Neural crest cell (in vitro differentiated cells): ENCODE data around the gene GPR179. TPM values are rescaled to one million over a fixed set of nuclear protein-coding genes. Genes with fewer than 3 reads are reported as not detected.

ENCODE experiments used
- DNase-seq: peaks from one replicate; pipeline ENCODE4 v3.0.0; 2021; ENCODE audit warnings: low read depth, mixed read lengths, low spot score
- H3K27ac Mint-ChIP-seq: one replicate; pipeline ENCODE4 v1.8.0; 2021; ENCODE audit warnings: mild to moderate bottlenecking, mixed read lengths; ENCODE audit not compliant: unreplicated experiment
- H3K27me3 Mint-ChIP-seq: 2 replicates; pipeline ENCODE4 v1.8.0; 2021; ENCODE audit warnings: low read depth, mild to moderate bottlenecking, mixed read lengths
- H3K36me3 Mint-ChIP-seq: 2 replicates; pipeline ENCODE4 v1.8.0; 2021; ENCODE audit warnings: low read depth, mild to moderate bottlenecking, mixed read lengths
- H3K4me1 Mint-ChIP-seq: 2 replicates; pipeline ENCODE4 v1.8.0; 2021; ENCODE audit warnings: mixed read lengths
- H3K4me3 Mint-ChIP-seq: one replicate; pipeline ENCODE4 v1.8.0; 2021; ENCODE audit warnings: mild to moderate bottlenecking, mixed read lengths
- H3K9me3 Mint-ChIP-seq: 2 replicates; pipeline ENCODE4 v1.8.0; 2021; ENCODE audit warnings: mixed read lengths
- CTCF ChIP-seq: fragments of 200-600 bp; sonication (generic); conservative IDR thresholded peaks from 2 replicates; pipeline ENCODE4 v1.5.0; 2021; ENCODE audit warnings: antibody characterized with exemption, mild to moderate bottlenecking
- total RNA-seq: library from RNA; stranded (reverse); gene quantifications from 2 replicates; pipeline ENCODE4 v1.2.1, GENCODE V29; 2021

Gene GPR179
- total RNA-seq, 1 donor from 2014 or later: 0.07 TPM

GRCh38 chr17:38336838-38337237 is 6.9 kb downstream of the GPR179 start:
- Mint-ChIP-seq H3K9me3 (no peaks in the 10 kb centered on the region), H3K36me3 (no peaks in the 10 kb centered on the region), H3K27me3 (no peaks in the 10 kb centered on the region), H3K4me3 (no peak overlapping the region), H3K27ac (no peak overlapping the region), H3K4me1 (no peaks in the 10 kb centered on the region)
- no peak for TF ChIP-seq CTCF
- no peak for DNase-seq

- peaks cover 5% of the 10 kb centered on the region for H3K4me1 Mint-ChIP-seq
- no peaks in the 10 kb centered on the region for H3K27me3 Mint-ChIP-seq
- H3K4me3 Mint-ChIP-seq: no peak overlapping the region
- no peak for DNase-seq
- no peak for TF ChIP-seq CTCF
- H3K36me3 Mint-ChIP-seq: no peaks in the 10 kb centered on the region
- no peak overlapping the region for H3K27ac Mint-ChIP-seq
- H3K9me3 Mint-ChIP-seq: no peaks in the 10 kb centered on the region
Observed at GRCh38 chr17:38334480-38335364, 9.0 kb downstream of the GPR179 start.

GRCh38 chr17:38333635-38334295 is 10.0 kb downstream of the GPR179 start:
- TF ChIP-seq CTCF: peak; percentile 68
- no peak overlapping the region for H3K27ac Mint-ChIP-seq
- H3K36me3 Mint-ChIP-seq: no peaks in the 10 kb centered on the region
- H3K4me1 Mint-ChIP-seq: peaks cover 12% of the 10 kb centered on the region
- DNase-seq: peak; percentile 61
- no peaks in the 10 kb centered on the region for H3K9me3 Mint-ChIP-seq
- no peaks in the 10 kb centered on the region for H3K27me3 Mint-ChIP-seq
- no peak overlapping the region for H3K4me3 Mint-ChIP-seq

- Mint-ChIP-seq H3K27ac (no peak overlapping the region), H3K36me3 (no peaks in the 10 kb centered on the region), H3K9me3 (no peaks in the 10 kb centered on the region), H3K4me1 (peaks cover 20% of the 10 kb centered on the region), H3K27me3 (no peaks in the 10 kb centered on the region), H3K4me3 (no peak overlapping the region)
- DNase-seq: no peak
- no peak for TF ChIP-seq CTCF
Observed at GRCh38 chr17:38332735-38333134, 11.0 kb downstream of the GPR179 start.

- no peak for DNase-seq
- Mint-ChIP-seq H3K27ac (no peak overlapping the region), H3K9me3 (no peaks in the 10 kb centered on the region), H3K4me3 (no peak overlapping the region), H3K4me1 (peaks cover 30% of the 10 kb centered on the region), H3K36me3 (no peaks in the 10 kb centered on the region), H3K27me3 (no peaks in the 10 kb centered on the region)
- no peak for TF ChIP-seq CTCF
Observed at GRCh38 chr17:38330941-38331411, 12.8 kb downstream of the GPR179 start.
